Nephron progenitor cell (in vitro differentiated cells): ENCODE measurements around the gene PCBD2.
"Not testable (repeated sequence)": the region's sequence is repeated elsewhere in the genome, so short reads cannot be mapped to it uniquely, and the experiment has no call there.

Source experiments
- DNase-seq: peaks from one replicate; pipeline ENCODE4 v3.0.0; 2021
- H3K27ac Mint-ChIP-seq: 2 replicates; pipeline ENCODE4 v1.8.0; 2021; ENCODE audit warnings: mild to moderate bottlenecking, moderate library complexity, mixed read lengths
- H3K27me3 Mint-ChIP-seq: 2 replicates; pipeline ENCODE4 v1.8.0; 2021; ENCODE audit warnings: mild to moderate bottlenecking, low read depth, mixed read lengths; ENCODE audit not compliant: poor library complexity
- H3K36me3 Mint-ChIP-seq: 2 replicates; pipeline ENCODE4 v1.8.0; 2021; ENCODE audit warnings: low read depth, mixed read lengths
- H3K4me1 Mint-ChIP-seq: 2 replicates; pipeline ENCODE4 v1.8.0; 2021; ENCODE audit warnings: mixed read lengths
- H3K4me3 Mint-ChIP-seq: 2 replicates; pipeline ENCODE4 v1.8.0; 2021; ENCODE audit warnings: mild to moderate bottlenecking, moderate library complexity, mixed read lengths
- H3K9me3 Mint-ChIP-seq: 2 replicates; pipeline ENCODE4 v1.8.0; 2021; ENCODE audit warnings: mild to moderate bottlenecking, moderate library complexity, mixed read lengths
- CTCF ChIP-seq: fragments of 200-600 bp; sonication (generic); IDR thresholded peaks from 2 replicates; pipeline ENCODE4 v1.5.0; 2021; ENCODE audit warnings: antibody characterized with exemption

The PCBD2 gene

GRCh38 chr5:134874831-134875655 is 29.9 kb upstream of the PCBD2 start:
- Mint-ChIP-seq H3K4me3 (peak overlapping the region; percentile 94), H3K9me3 (no peaks in the 10 kb centered on the region), H3K4me1 (peaks cover 27% of the 10 kb centered on the region), H3K27me3 (peaks cover 10% of the 10 kb centered on the region), H3K27ac (peak overlapping the region; percentile 96), H3K36me3 (peaks cover 13% of the 10 kb centered on the region)
- peak; percentile 17 for DNase-seq
- TF ChIP-seq CTCF, result no peak

GRCh38 chr5:134877159-134877558 is 27.8 kb upstream of the PCBD2 start:
- Mint-ChIP-seq H3K27ac (no peak overlapping the region), H3K9me3 (peaks cover 5% of the 10 kb centered on the region), H3K36me3 (peaks cover 22% of the 10 kb centered on the region), H3K4me3 (no peak overlapping the region), H3K4me1 (peaks cover 27% of the 10 kb centered on the region), H3K27me3 (peaks cover 10% of the 10 kb centered on the region)
- DNase-seq, result no peak
- TF ChIP-seq CTCF, result no peak

- H3K4me1 Mint-ChIP-seq, result peaks cover 26% of the 10 kb centered on the region
- no peak overlapping the region for H3K27ac Mint-ChIP-seq
- H3K9me3 Mint-ChIP-seq, result peaks cover 11% of the 10 kb centered on the region
- DNase-seq, result no peak
- no peak for TF ChIP-seq CTCF
- peaks cover 10% of the 10 kb centered on the region for H3K27me3 Mint-ChIP-seq
- H3K36me3 Mint-ChIP-seq, result peaks cover 27% of the 10 kb centered on the region
- no peak overlapping the region for H3K4me3 Mint-ChIP-seq
Measured at GRCh38 chr5:134878403-134878802, 26.5 kb upstream of the PCBD2 start.

GRCh38 chr5:134879456-134879855 is 25.5 kb upstream of the PCBD2 start:
- DNase-seq, result no peak
- Mint-ChIP-seq H3K27ac (no peak overlapping the region), H3K36me3 (peaks cover 27% of the 10 kb centered on the region), H3K27me3 (peaks cover 7% of the 10 kb centered on the region), H3K9me3 (peaks cover 11% of the 10 kb centered on the region), H3K4me1 (peaks cover 22% of the 10 kb centered on the region), H3K4me3 (no peak overlapping the region)
- TF ChIP-seq CTCF, result no peak

- peak overlapping the region; percentile 6 for H3K27ac Mint-ChIP-seq
Measured at GRCh38 chr5:134880937-134881336, 24.0 kb upstream of the PCBD2 start.

GRCh38 chr5:134881711-134882110 is 23.2 kb upstream of the PCBD2 start:
- Mint-ChIP-seq H3K27me3 (peaks cover 11% of the 10 kb centered on the region), H3K9me3 (peaks cover 11% of the 10 kb centered on the region), H3K36me3 (peaks cover 27% of the 10 kb centered on the region)
- H3K4me1 Mint-ChIP-seq, H3K27ac Mint-ChIP-seq, DNase-seq, H3K4me3 Mint-ChIP-seq: not testable (repeated sequence)

More at GRCh38 chr5:134880937-134881336, 24.0 kb upstream of the PCBD2 start:
- not testable (repeated sequence) for DNase-seq, H3K4me3 Mint-ChIP-seq
- Mint-ChIP-seq H3K36me3 (peaks cover 27% of the 10 kb centered on the region), H3K27me3 (peaks cover 11% of the 10 kb centered on the region), H3K4me1 (peaks cover 13% of the 10 kb centered on the region), H3K9me3 (peaks cover 11% of the 10 kb centered on the region)
